Measurements from ENCODE around the gene NUP98.

Gene NUP98

GRCh38 chr11:3732671-3733436 lies 64.5 kb downstream of the NUP98 start:
- DNase-seq = no peak

DNA sequence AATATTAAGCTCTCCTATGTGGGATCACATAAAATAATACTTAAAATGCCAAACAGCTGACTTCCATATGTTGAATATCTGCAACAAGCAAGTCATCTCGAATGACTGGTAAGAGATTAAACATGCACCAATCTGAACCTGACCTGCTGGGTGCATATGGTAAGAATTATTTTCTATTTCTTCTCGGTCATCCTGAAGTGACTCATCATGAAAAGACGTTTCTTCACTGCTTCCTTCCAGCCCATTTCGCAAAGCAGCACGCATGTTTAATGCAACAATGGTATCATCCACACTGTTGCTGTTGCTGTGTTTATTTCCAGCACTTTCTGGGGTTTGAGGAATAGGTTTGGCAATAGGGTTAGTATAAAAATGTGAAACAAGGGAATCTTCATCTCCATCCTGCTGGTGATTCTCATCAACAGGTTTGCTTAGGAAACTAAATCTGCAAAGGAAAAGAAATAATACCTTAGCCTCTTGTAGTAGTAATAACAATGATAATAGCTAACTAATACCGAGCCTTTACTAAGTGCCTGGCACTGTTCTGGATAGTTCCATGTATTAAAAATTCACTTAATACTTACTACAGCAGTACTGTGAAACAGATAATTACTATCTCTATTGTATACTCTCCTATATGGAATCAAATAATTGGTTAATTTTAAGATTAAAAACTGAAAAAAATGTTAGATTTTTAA lies 74.2 kb downstream of the NUP98 start:
- peak; percentile 98 for DNase-seq

DNA sequence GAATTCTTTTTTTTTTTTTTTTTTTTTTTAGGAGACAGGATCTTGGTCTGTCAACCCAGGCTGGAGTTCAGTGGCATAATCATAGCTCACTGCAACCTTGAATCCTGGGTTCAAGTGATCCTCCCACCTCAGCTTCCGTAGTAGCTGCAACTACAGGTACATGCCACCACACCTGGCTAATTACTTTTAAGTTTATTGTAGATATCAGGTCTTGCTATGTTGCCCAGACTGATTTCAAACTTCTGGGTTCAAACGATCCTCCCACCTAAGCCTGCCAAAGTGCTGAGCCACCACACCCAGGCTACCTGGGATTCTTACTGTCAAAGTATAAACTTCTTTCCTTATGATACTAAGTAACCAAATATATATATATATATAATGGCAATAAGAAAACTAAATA lies 75.3 kb downstream of the NUP98 start:
- DNase-seq = no peak

DNA sequence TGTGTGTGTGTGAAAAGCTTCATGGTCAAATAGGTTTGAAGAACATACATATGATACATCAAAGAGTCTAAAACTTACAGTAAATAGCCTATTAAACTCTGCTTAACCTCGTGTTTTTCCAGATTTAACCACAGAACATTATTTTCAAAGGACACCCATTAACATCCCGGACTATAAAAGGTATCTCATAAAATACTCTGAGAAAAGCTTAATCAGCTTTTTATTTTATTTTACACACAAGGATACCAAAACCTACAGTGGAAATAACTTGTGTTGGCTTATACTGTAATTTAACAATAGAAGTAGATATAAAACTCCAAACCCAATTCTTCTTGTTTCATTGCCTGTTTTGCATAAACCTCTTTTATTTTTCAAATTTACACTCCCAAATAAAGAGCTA lies 76.4 kb downstream of the NUP98 start:
- DNase-seq = no peak

DNA sequence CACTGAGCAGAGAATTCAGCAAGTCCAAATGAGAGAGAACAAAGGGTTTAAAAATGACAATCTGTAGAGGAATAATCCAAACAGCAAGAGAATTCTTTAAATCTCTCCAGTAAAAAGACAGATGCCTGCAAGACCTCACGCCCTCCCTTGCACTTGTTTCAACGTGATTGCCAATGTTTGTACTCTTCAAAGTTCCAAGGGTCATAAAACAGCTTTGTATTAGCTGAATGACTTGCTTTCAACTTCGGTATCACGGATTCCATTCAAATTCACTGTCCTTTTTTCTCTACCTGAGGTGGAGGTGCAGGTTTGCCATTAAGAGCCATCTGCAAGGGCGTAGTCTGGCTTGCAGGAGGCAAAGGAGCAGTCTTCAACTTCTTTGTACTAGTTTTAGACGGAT lies 85.1 kb downstream of the NUP98 start:
- DNase-seq = no peak

- peak; percentile 50 for DNase-seq
These were observed 86.7 kb downstream of the NUP98 start for GRCh38 chr11:3710485-3711259.

DNA sequence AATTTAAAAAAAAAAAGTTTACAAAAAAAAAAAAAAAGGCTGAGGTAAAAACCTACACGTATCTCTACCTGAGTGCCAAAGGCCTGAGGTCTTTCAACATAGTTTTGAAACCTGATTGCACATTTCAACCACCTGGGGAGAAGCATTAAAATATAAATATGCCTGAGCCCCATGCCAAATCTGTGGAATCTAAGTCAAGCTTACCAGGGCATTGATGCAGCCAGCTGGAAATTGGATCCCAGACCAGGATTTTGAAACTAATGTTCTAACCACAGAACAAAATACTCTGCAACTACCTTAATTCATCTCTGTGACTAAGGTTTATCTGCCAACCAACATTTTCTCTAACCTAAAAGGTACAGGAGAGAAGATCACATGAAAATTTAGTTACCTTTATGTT lies 87.4 kb downstream of the NUP98 start:
- peak; percentile 5 for DNase-seq

- peak; percentile 35 for DNase-seq
These were observed 90.2 kb downstream of the NUP98 start for GRCh38 chr11:3707176-3707575.

DNA sequence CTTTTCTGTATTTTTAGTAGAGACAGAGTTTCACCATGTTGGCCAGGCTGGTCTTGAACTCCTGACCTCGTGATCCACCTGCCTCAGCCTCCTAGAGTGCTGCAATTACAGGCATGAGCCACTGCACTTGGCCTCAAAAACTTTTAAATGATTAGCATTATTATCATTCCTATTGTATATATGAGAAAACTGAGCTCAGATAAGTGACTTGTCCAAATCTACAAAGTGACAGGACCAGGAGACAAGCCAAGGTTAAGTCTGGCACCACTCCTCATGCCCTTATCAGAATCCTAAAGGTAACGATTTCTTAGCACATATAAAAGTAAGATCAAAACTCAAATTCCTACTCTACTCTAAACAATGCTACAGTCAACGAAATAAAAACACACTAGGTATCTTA lies 94.0 kb downstream of the NUP98 start:
- DNase-seq = no peak

GRCh38 chr11:3700910-3701309 lies 96.4 kb downstream of the NUP98 start:
- no peak for DNase-seq

- DNase-seq = no peak
These were observed 96.9 kb downstream of the NUP98 start for GRCh38 chr11:3700410-3700809.

- no peak for DNase-seq
These were observed 110.6 kb downstream of the NUP98 start for GRCh38 chr11:3686751-3687150.

- no peak for DNase-seq
These were observed 111.4 kb downstream of the NUP98 start for GRCh38 chr11:3685923-3686322.

- no peak for DNase-seq
These were observed 112.6 kb downstream of the NUP98 start for GRCh38 chr11:3684819-3685172.

DNA sequence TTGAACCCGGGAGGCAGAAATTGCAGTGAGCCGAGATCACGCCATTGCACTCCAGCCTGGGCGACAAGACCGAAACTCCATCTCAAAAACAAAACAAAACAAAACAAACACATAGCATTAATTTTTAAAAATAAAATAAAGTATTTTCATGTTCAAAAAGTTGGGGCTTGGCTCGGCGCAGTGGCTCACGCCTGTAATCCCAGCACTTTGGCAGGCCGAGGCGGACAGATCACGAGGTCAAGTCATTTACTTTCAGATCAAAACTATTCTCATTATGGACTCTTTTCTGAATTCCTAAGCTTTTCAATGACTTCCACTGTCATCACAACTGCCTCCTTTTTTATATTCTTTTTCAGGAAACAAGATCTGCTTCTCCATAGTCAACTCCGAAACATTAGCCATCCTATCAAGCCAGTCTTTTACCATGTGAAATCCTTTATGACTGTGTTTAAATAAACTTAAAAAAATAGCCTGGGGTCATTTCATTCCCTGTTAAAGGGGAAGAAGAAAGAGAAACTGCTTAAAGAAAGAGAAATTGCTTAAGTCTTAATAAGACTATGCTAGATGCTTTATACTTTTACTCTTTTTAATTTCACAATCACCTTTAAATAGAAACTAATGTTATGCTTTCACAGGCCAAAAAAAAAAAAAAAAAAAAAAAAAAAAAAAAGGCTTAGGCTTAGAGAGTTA lies 113.1 kb downstream of the NUP98 start:
- DNase-seq = no peak

GRCh38 chr11:3683039-3683438 lies 114.3 kb downstream of the NUP98 start:
- DNase-seq = no peak

DNA sequence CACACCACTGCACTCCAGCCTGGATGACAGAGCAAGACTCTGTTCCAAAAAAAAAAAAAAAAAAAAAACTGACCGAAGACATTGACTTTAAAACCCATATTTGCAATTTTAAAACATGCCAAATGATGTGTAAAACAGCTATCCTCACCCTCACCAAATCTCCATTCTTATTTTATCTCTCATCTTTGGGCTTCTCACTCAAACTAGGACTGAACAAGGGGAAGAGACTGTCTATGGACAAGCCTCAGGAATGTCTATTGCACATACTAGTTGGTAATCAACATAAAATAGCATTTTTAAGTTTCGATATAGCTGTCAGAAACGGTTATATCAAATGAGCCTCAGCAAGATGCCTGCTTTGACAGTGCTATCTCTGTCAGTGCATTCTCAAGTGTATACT lies 118.3 kb downstream of the NUP98 start:
- no peak for DNase-seq

DNA sequence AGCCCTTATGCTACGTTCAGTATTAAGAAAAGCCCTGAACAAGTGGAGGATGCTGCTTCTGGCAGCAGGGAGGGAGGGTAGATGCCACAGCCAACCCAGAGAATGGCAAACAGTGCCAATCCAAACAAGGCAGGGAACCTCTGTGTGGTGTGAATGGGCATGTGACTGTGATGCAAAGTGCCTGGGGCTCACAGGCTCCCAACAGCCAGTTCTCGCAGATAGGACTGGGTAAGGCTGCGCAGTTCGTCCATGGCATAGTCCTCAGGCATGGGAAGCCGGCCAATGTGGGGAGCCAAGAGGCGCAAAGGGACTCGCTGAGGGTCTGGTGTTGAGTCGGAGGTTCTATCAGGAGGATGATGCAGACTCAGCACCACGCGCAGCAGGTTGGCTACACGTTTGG lies 121.4 kb downstream of the NUP98 start:
- DNase-seq = no peak

GRCh38 chr11:3674189-3674588 lies 123.2 kb downstream of the NUP98 start:
- peak; percentile 55 for DNase-seq

DNA sequence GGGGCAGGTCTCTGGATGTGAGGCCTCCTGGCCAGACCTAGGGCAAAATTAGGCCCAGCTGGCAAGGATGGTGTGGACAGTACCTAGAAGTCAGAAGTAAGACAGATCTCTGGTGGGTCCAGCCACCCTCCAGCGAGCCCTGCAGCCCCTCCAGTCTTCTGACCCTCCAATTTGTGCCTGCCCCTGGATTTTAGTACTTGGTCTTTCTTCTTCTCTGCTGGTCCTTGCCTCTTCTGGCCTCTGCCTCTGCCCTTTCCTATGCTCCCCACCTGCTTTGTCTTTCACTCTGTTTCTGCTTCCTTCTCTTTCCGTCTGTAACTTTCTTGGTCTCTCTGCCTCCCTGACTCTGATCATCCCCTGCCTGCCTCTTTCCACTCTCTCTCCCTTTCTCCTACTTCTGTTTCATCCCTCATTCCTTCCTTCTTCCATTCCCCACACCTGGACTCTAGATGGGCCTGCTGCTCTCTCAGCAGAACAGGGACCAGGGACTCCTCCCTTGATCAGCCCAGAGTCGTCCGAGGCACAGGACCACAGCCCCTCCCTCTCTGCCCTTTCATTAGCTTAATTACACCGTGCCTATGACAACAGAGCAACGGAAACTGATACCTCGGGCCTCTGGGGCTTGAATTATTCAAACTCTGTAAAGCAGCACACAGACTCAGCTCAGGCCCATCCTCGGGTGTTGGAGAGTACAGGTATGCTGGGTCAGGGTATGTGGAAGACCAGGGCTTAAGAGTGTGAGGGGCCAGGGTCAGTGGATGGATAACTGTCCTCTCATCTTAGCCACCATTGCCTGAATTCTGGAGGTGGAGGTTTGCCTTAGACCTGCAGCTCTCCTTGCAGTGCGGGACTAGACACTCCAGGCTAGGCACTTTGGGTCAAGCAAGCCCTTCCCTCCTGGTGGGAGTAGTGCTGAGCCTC lies 125.8 kb downstream of the NUP98 start, which contains the start of gene CHRNA10:
CHRNA10 (minus strand) TSS at position 51 of the 921 bp plus-strand sequence. CDS start 72 bp downstream, outside the sequence.
- DNase-seq = no peak

GRCh38 chr11:3669742-3670183 lies 127.6 kb downstream of the NUP98 start:
- no peak for DNase-seq

- DNase-seq = no peak
These were observed 128.2 kb downstream of the NUP98 start for GRCh38 chr11:3669128-3669527.
